Bronchial epithelial cell (primary cell): Measurements from ENCODE around the gene CACNB3. TPM values are rescaled to one million over a fixed set of nuclear protein-coding genes. Genes with fewer than 3 reads are reported as not detected.
"Not testable (repeated sequence)": the region's sequence is repeated elsewhere in the genome, so short reads cannot be mapped to it uniquely, and the experiment has no call there.

ENCODE experiments used
- DNase-seq: peaks from one replicate; pipeline ENCODE4 v3.0.0-alpha.2; 2010; ENCODE audit warnings: low read depth
- FAIRE-seq: peaks from 2 replicates; lab custom pipeline; 2011; peaks lifted over from hg19 to GRCh38; lab: Jason Lieb, UNC
- H3K27me3 ChIP-seq: 2 replicates; pipeline ENCODE4 v1.5.1; 2011; ENCODE audit warnings: low read length; ENCODE audit not compliant: control insufficient read depth, insufficient read depth
- H3K36me3 ChIP-seq: 2 replicates; pipeline ENCODE4 v1.5.1; 2011; ENCODE audit warnings: low read length; ENCODE audit not compliant: control insufficient read depth, insufficient read depth
- H3K4me3 ChIP-seq: 2 replicates; pipeline ENCODE4 v1.5.1; 2011; ENCODE audit warnings: mild to moderate bottlenecking, low read depth, low read length, control low read depth
- CTCF ChIP-seq: IDR thresholded peaks from 2 replicates; pipeline ENCODE4 v1.5.1; 2011; ENCODE audit warnings: mild to moderate bottlenecking, moderate library complexity, low read length, control low read depth, inconsistent platforms; ENCODE audit not compliant: insufficient read depth, severe bottlenecking
- total RNA-seq: library from RNA; depleted of rRNA; stranded (reverse); fragments of >200 nt; gene quantifications from 2 replicates; pipeline ENCODE4 v1.2.1, GENCODE V29; 2014

Gene CACNB3
- total RNA-seq, 1 donor from 2014 or later, result 7.4 TPM

- TF ChIP-seq CTCF, result no peak
- Histone ChIP-seq H3K4me3 (no peak overlapping the region), H3K27me3 (no peaks in the 10 kb centered on the region), H3K36me3 (peaks cover 4% of the 10 kb centered on the region)
- DNase-seq (no peak), FAIRE-seq (no peak)
These were observed 39.1 kb downstream of the CACNB3 start for GRCh38 chr12:48857278-48857994.

DNA sequence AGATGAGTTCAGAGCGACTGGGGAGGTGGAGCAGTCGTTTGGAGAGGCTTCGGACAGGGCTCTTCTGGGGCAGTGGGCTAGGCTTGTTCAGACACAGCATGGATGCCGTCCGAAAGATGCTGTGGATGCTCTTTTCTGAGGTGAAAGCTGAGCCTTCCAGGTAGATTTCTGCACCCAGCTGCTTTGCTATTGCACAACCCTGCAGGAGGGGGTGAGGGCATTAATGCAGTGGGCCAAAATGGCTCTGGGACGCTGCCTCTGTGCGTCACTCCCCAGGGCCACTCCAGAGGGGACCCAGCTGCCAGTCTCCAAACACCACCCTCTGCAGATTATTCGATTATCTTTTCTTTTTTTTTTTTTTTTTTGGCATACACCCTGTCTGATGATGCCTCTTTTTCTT is 39.7 kb downstream of the CACNB3 start:
- no peaks in the 10 kb centered on the region for H3K27me3 ChIP-seq
- peaks cover 4% of the 10 kb centered on the region for H3K36me3 ChIP-seq
- H3K4me3 ChIP-seq, result no peak overlapping the region
- no peak for FAIRE-seq
- TF ChIP-seq CTCF, result no peak
- DNase-seq, result no peak

DNA sequence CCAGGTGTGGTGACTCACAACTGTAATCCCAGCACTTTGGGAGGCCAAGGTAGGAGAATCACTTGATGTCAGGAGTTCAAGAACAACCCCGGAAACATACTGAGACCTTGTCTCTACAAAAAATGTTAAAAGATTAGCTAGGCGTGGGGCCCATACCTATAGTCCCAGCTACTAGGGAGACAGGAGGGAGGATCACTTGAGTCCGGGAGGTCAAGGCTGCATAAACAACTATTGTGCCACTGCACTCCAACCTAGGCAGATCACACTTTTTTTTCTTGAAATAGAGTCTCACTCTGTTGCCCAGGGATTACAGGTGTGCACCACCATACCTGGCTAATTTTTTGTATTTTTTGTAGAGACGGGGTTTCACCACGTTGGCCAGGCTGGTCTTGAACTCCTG is 41.3 kb downstream of the CACNB3 start:
- FAIRE-seq (no peak), DNase-seq (no peak)
- no peak overlapping the region for H3K4me3 ChIP-seq
- H3K36me3 ChIP-seq, result peaks cover 4% of the 10 kb centered on the region
- no peak for TF ChIP-seq CTCF
- no peaks in the 10 kb centered on the region for H3K27me3 ChIP-seq

DNA sequence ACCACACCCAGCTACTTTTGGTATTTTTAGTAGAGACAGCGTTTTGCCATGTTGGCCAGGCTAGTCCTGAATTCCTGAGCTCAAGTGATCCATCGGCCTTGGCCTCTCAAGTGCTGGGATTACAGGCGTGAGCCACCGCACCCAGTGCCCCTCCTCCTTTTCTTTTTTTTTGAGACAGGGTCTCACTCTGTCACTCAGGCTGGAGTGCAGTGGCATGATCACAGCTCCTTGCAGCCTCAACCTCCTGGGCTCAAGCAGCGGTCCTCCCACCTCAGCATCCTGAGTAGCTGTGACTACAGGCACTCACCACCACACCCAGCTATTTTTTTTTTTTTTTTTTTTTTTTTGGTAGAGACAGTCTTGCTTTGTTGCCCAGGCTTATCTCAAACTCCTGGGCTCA is 41.9 kb downstream of the CACNB3 start:
- FAIRE-seq, DNase-seq, H3K36me3 ChIP-seq, H3K27me3 ChIP-seq, H3K4me3 ChIP-seq: not testable (repeated sequence)

DNA sequence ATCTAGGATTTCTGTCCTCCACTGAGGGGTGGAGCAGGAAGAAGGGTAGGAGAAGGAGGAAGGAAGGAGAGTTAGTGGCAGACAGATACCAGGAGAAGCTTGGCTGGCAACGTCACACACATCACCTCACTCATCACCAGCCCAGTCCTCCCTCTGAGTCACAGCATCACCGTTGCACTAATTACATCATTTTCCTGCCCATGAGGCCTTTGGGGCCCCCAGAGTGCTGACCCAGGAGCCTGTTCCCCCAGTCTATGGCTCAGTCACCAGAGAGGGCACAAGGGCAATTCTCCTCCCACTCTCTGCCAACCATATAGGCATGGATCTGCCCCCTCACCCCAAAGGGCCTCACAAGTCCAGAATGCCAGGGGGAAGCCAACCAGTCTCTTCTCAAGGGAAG is 42.8 kb downstream of the CACNB3 start:
- peak; percentile 99 for FAIRE-seq
- Histone ChIP-seq H3K4me3 (no peak overlapping the region), H3K36me3 (peaks cover 4% of the 10 kb centered on the region), H3K27me3 (no peaks in the 10 kb centered on the region)
- TF ChIP-seq CTCF, result no peak
- DNase-seq, result peak; percentile 83

- no peak for FAIRE-seq
- Histone ChIP-seq H3K4me3 (no peak overlapping the region), H3K27me3 (no peaks in the 10 kb centered on the region), H3K36me3 (peaks cover 3% of the 10 kb centered on the region)
- DNase-seq, result no peak
- TF ChIP-seq CTCF, result no peak
These were observed 44.5 kb downstream of the CACNB3 start for GRCh38 chr12:48862760-48863159.
